AG04449 (cell line): ENCODE data around the gene TPTE.
"Not testable (repeated sequence)": the region's sequence is repeated elsewhere in the genome, so short reads cannot be mapped to it uniquely, and the experiment has no call there.

Source experiments
- CTCF ChIA-PET: fragments of 350-600 bp; formaldehyde crosslinking; extraction: SDS; loops from one replicate; lab custom pipeline; 2021; ENCODE audit warnings: antibody characterized with exemption; lab: Yijun Ruan, JAX
- POLR2A ChIA-PET: fragments of 400-600, 350-600 bp; formaldehyde crosslinking; extraction: SDS; loops from one replicate; lab custom pipeline; 2020; ENCODE audit warnings: antibody characterized with exemption, inconsistent platforms; lab: Yijun Ruan, JAX
- DNase-seq: peaks from one replicate; pipeline ENCODE4 v3.0.0-alpha.2; 2010; ENCODE audit warnings: low read depth, low spot score
- H3K4me3 ChIP-seq: 2 replicates; pipeline ENCODE4 v1.5.1; 2011; ENCODE audit warnings: low read depth, mild to moderate bottlenecking, control low read depth, low read length
- CTCF ChIP-seq: IDR thresholded peaks from one replicate; pipeline ENCODE4 v1.5.1; 2011; ENCODE audit warnings: mild to moderate bottlenecking, moderate library complexity, low read length, control low read depth, inconsistent platforms; ENCODE audit not compliant: insufficient read depth; ENCODE audit errors: missing control alignments

TPTE gene

GRCh38 chr21:10521091-10521598 lies at the start of gene TPTE:
Gene TPTE (plus strand): TSS chr21:10521583. CDS start chr21:10538724, 17,141 bp downstream.
- CTCF ChIA-PET = no interaction called here
- TF ChIP-seq CTCF = no peak
- POLR2A ChIA-PET = no interaction called here
- H3K4me3 ChIP-seq = no peak within 1 kb of the TSS
- DNase-seq = no peak

GRCh38 chr21:10471999-10472398 lies 49.4 kb upstream of the TPTE start:
- CTCF ChIA-PET, POLR2A ChIA-PET, DNase-seq, H3K4me3 ChIP-seq: not testable (repeated sequence)

- DNase-seq, POLR2A ChIA-PET, CTCF ChIA-PET: not testable (repeated sequence)
Measured at GRCh38 chr21:10477794-10478193, 43.6 kb upstream of the TPTE start.

GRCh38 chr21:10479875-10480274 lies 41.5 kb upstream of the TPTE start:
- DNase-seq, CTCF ChIA-PET, H3K4me3 ChIP-seq, POLR2A ChIA-PET: not testable (repeated sequence)

More at GRCh38 chr21:10477794-10478193, 43.6 kb upstream of the TPTE start:
- not testable (repeated sequence) for H3K4me3 ChIP-seq

GRCh38 chr21:10484864-10485263 lies 36.5 kb upstream of the TPTE start:
- POLR2A ChIA-PET, H3K4me3 ChIP-seq, DNase-seq, CTCF ChIA-PET: not testable (repeated sequence)

- H3K4me3 ChIP-seq, DNase-seq, CTCF ChIA-PET, POLR2A ChIA-PET: not testable (repeated sequence)
Measured at GRCh38 chr21:10490453-10490852, 30.9 kb upstream of the TPTE start.

GRCh38 chr21:10511116-10511515 lies 10.3 kb upstream of the TPTE start:
- no peak for DNase-seq
- CTCF ChIA-PET = no interaction called here
- POLR2A ChIA-PET = no interaction called here
- TF ChIP-seq CTCF = no peak
- no peak overlapping the region for H3K4me3 ChIP-seq

GRCh38 chr21:10516889-10517288 lies 4.5 kb upstream of the TPTE start:
- POLR2A ChIA-PET, CTCF ChIA-PET, H3K4me3 ChIP-seq, DNase-seq: not testable (repeated sequence)

- CTCF ChIA-PET, DNase-seq, POLR2A ChIA-PET, H3K4me3 ChIP-seq: not testable (repeated sequence)
Measured at GRCh38 chr21:10517904-10518303, 3.5 kb upstream of the TPTE start.

GRCh38 chr21:10521835-10522500 lies 585 bp downstream of the TPTE start:
- DNase-seq, CTCF ChIA-PET, POLR2A ChIA-PET, H3K4me3 ChIP-seq: not testable (repeated sequence)
